Activated B cell treated with CpG ODN at 0.5 μM for 24 hours (primary cell): ENCODE data around the gene PRMT7. TPM values are rescaled to one million over a fixed set of nuclear protein-coding genes. Genes with fewer than 3 reads are reported as not detected.
A peak's percentile ranks its signal among the peaks of the same experiment; 100 is the strongest.

Experiments
- ATAC-seq: fragments of 200-7000 bp; cut with Tn5 transposase; one replicate; pipeline ENCODE4 v1.10.0; 2021; ENCODE audit warnings: low read depth, mild to moderate bottlenecking, moderate library complexity
- CTCF ChIA-PET: fragments of 350-600 bp; sonication (Branson Sonifier 250); formaldehyde crosslinking; loops from one replicate; lab custom pipeline; 2021; ENCODE audit warnings: antibody characterized with exemption; lab: Charles Lee
- POLR2A ChIA-PET: fragments of 350-600 bp; sonication (Branson Sonifier 250); formaldehyde crosslinking; loops from one replicate; lab custom pipeline; 2021; ENCODE audit warnings: antibody characterized with exemption; lab: Charles Lee
- DNase-seq: peaks from one replicate; pipeline ENCODE4 v3.0.0; 2022
- H3K27ac Mint-ChIP-seq: one replicate; pipeline ENCODE4 v1.8.0; 2020; ENCODE audit warnings: mixed read lengths
- H3K27me3 Mint-ChIP-seq: one replicate; pipeline ENCODE4 v1.8.0; 2021; ENCODE audit warnings: mixed read lengths
- H3K36me3 Mint-ChIP-seq: one replicate; pipeline ENCODE4 v1.8.0; 2021; ENCODE audit warnings: low read depth, mixed read lengths
- H3K4me1 Mint-ChIP-seq: one replicate; pipeline ENCODE4 v1.8.0; 2021; ENCODE audit warnings: mixed read lengths
- H3K4me3 Mint-ChIP-seq: one replicate; pipeline ENCODE4 v1.8.0; 2020; ENCODE audit warnings: mild to moderate bottlenecking, mixed read lengths
- H3K9me3 Mint-ChIP-seq: one replicate; pipeline ENCODE4 v1.8.0; 2020; ENCODE audit warnings: mixed read lengths
- intact Hi-C: fragments of 100-400 bp; cut with micrococcal nuclease; formaldehyde crosslinking; loops from one replicate; pipeline ENCODE4 v1.15.1; 2024
- total RNA-seq: library from RNA; stranded (reverse); gene quantifications from 2 replicates; pipeline ENCODE4 v1.2.3, GENCODE V29; 2022
- TF ChIP-seq, protein P1 (sequence below): fragments of 200-600 bp; IDR thresholded peaks from one replicate; pipeline ENCODE4 v1.8.0; 2022; ENCODE audit warnings: antibody characterized with exemption, mild to moderate bottlenecking

Gene PRMT7
- total RNA-seq, 1 donor from 2014 or later: 50.3 TPM

DNA sequence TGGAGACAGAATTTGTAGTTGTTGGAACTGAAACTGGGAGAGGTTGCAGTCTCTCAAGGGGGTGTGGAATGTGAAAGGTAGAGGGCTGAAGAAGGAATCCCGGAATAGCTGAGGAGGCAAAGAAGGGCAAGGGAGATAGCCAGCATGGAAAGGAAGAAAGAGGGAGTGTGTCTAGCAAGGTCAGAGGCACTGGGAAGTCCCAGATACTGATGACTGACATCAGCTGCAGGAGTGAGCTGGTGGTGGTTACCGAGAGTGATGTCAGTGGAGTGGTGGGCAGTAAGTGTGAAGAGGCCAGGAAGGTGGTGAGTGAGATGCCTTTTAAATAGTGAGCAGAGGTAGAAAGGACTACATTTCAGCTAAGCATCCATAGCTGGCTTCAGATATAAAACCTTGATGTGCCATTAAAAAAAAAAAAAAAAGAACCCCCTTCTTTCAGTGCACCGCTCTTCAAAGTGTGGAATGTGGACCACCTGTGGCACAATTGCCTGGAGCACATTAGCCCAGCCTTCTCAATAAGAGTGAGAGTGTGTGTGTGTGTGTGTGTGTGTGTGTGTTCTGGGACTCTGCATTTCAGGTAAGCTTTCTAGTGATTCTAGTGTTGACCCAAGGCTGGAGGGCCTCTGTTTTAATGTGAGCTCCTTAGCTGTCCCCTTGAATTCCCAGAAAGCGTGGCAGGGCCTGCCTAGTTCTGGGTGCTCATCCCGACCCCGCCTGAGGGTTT is 8.5 kb downstream of the PRMT7 start:
- ChIA-PET POLR2A (interaction anchor here (0.7 to 1.3 kb wide), 4 partner anchors 9 to 211 kb away, joined by 3 to 7 read pairs (median 6); partner anchors contain the start of genes PRMT7, SLC7A6 and SLC7A6OS), CTCF (interaction anchor here (1.0 to 17.1 kb wide), 3 partner anchors 9 to 58 kb away, joined by 3 to 321 read pairs (median 5); partner anchors contain the start of gene SLC7A6)
- no peaks in the 10 kb centered on the region for H3K27me3 Mint-ChIP-seq
- peaks cover 55% of the 10 kb centered on the region for H3K36me3 Mint-ChIP-seq
- ATAC-seq (peak; percentile 79), DNase-seq (no peak)
- no peak overlapping the region for H3K4me3 Mint-ChIP-seq
- H3K27ac Mint-ChIP-seq: peak overlapping the region; percentile 72
- intact Hi-C loops: no loop called here
- H3K4me1 Mint-ChIP-seq: peaks cover 7% of the 10 kb centered on the region
- TF ChIP-seq, protein P1, sequence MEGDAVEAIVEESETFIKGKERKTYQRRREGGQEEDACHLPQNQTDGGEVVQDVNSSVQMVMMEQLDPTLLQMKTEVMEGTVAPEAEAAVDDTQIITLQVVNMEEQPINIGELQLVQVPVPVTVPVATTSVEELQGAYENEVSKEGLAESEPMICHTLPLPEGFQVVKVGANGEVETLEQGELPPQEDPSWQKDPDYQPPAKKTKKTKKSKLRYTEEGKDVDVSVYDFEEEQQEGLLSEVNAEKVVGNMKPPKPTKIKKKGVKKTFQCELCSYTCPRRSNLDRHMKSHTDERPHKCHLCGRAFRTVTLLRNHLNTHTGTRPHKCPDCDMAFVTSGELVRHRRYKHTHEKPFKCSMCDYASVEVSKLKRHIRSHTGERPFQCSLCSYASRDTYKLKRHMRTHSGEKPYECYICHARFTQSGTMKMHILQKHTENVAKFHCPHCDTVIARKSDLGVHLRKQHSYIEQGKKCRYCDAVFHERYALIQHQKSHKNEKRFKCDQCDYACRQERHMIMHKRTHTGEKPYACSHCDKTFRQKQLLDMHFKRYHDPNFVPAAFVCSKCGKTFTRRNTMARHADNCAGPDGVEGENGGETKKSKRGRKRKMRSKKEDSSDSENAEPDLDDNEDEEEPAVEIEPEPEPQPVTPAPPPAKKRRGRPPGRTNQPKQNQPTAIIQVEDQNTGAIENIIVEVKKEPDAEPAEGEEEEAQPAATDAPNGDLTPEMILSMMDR: no peak
- H3K9me3 Mint-ChIP-seq: no peaks in the 10 kb centered on the region

DNA sequence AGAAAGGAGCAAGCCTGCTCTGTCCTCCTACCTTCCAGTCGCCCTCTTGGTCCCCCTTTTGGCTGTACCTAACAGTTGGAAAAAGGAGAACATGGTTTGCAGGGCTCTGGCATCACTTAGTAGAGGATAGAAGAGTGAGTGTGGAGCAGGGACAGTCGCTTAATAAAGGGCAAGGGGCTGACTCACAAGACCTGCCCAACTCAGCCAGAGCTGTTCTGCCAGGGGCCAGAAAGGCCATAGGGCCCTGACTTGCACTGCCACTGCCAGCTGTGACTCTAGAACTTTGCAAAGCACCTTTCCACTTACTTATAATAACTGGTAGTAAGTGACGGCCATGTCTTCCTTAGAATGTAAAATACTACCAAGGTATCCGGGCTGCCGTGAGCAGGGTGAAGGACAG is 13.5 kb downstream of the PRMT7 start:
- Mint-ChIP-seq H3K27me3 (no peaks in the 10 kb centered on the region), H3K4me3 (no peak overlapping the region), H3K4me1 (peaks cover 3% of the 10 kb centered on the region), H3K36me3 (peaks cover 34% of the 10 kb centered on the region), H3K27ac (no peak overlapping the region), H3K9me3 (no peaks in the 10 kb centered on the region)
- DNase-seq: no peak
- ChIA-PET POLR2A (no interaction called here), CTCF (interaction anchor here (17.1 kb wide), 1 partner anchor 63 kb away, joined by 321 read pairs; the partner anchor contains the start of gene SLC7A6)
- TF ChIP-seq, protein P1: no peak
- intact Hi-C loops: no loop called here
- no peak for ATAC-seq

DNA sequence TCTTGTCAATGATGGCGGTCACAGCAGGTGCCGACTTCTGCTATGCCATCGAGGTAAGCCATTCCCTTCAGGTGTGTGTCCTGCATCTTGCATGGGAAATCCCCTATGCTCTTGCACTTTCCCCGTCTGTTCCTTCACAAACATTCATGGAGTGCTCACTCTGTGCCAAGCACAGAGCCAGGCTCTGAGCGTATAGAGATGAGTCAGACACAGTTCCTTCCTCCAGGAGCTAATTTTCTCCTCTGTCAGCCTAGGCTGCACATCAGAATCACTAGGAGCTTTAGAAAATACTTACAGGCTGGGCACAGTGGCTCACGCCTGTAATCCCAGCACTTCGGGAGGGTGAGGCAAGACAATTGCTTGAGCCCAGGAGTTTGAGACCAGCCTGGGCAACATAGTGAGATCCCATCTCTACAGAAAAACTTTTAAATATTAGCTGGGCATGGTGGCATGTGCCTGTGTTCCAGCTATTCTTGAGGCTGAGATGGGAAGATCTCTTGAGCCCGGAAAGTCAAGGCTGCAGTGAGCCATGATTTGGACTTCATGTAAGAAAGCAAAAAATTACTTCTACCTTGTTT is 14.1 kb downstream of the PRMT7 start:
- H3K27me3 Mint-ChIP-seq: no peaks in the 10 kb centered on the region

DNA sequence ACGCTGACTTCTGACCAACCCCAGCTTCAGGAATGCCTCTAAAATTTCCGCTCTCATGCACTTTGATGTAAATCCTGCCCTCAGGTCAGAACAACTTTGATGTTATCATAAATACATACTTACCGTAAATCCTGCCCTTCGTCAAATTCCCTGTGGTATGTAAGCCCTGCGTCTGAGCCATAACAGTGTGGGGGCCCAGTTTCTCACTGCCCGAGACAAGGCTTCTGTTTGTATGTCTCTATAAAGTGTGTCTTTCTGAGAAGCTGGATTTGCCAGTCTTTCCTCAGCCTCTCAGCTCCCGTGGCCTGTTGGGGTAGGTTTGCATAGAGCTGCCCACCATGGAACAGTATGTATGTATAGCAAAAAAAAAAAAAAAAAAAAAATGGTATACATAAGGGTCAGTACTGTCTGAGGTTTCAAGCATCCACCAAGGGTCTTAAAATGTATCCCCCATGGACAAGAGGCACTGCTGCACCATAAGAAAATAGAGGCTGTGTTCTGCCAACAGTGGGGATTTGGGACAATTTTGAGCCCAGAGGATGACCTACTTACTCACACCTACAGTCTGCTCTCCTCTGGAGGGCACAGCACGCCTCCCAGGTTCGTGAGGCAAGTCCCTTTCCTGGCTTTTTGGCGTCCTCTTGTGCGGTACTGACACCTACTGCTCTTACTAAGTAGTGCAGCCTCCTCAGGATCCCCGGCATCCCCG is 17.5 kb downstream of the PRMT7 start:
- intact Hi-C loops: loop anchor here (1.0 kb wide), 4 partner anchors 18 to 234 kb away; partner anchors contain the start of gene SLC7A6OS
- ATAC-seq (peak; percentile 100), DNase-seq (peak; percentile 61)
- TF ChIP-seq, protein P1: peak; percentile 99
- Mint-ChIP-seq H3K27me3 (no peaks in the 10 kb centered on the region), H3K4me1 (peaks cover 14% of the 10 kb centered on the region), H3K4me3 (no peak overlapping the region), H3K27ac (no peak overlapping the region), H3K36me3 (peaks cover 31% of the 10 kb centered on the region), H3K9me3 (no peaks in the 10 kb centered on the region)
- CTCF ChIA-PET: interaction anchor here (0.7 to 17.1 kb wide), 15 partner anchors 9 to 235 kb away, joined by 3 to 321 read pairs (median 4); partner anchors contain the start of genes PLA2G15 and SLC7A6
- POLR2A ChIA-PET: interaction anchor here (0.5 to 4.0 kb wide), 6 partner anchors 18 to 648 kb away, joined by 3 to 22 read pairs (median 4); partner anchors contain the start of genes PRMT7, SLC7A6 and SLC7A6OS

More for the DNA sequence above, 14.1 kb downstream of the PRMT7 start:
- intact Hi-C loops: no loop called here
- Mint-ChIP-seq H3K4me1 (peaks cover 3% of the 10 kb centered on the region), H3K36me3 (peaks cover 32% of the 10 kb centered on the region), H3K9me3 (no peaks in the 10 kb centered on the region), H3K4me3 (no peak overlapping the region), H3K27ac (no peak overlapping the region)
- no peak for DNase-seq
- TF ChIP-seq, protein P1: no peak
- POLR2A ChIA-PET: no interaction called here
- CTCF ChIA-PET: interaction anchor here (17.1 kb wide), 1 partner anchor 64 kb away, joined by 321 read pairs; the partner anchor contains the start of gene SLC7A6
- no peak for ATAC-seq
